SK-N-SH treated with all-trans-retinoic acid at 6 μM for 48 hours (cell line): ENCODE results near the gene COL8A2.

Source experiments
- ATAC-seq: fragments of 200-7000 bp; cut with Tn5 transposase; 3 replicates; pipeline ENCODE4 v1.9.1; 2020; ENCODE audit warnings: mild to moderate bottlenecking, moderate library complexity
- BACH2 ChIP-seq: fragments of 250-450 bp; sonication (Bioruptor Pico); IDR thresholded peaks from 2 replicates; pipeline ENCODE4 v1.9.0; 2021; ENCODE audit warnings: mild to moderate bottlenecking, borderline replicate concordance
- CREB5 ChIP-seq: fragments of 250-450 bp; sonication (Bioruptor Pico); IDR thresholded peaks from 2 replicates; pipeline ENCODE4 v1.5.1; 2020; ENCODE audit warnings: low read depth, mild to moderate bottlenecking, moderate library complexity
- CSDC2 ChIP-seq: fragments of 250-450 bp; sonication (Bioruptor Pico); IDR thresholded peaks from 2 replicates; pipeline ENCODE4 v1.5.0; 2020; ENCODE audit warnings: mild to moderate bottlenecking, moderate library complexity
- CSRNP3 ChIP-seq: fragments of 250-450 bp; sonication (Bioruptor Pico); IDR thresholded peaks from 2 replicates; pipeline ENCODE4 v1.5.1; 2021; ENCODE audit warnings: mild to moderate bottlenecking, moderate library complexity
- ESRRG ChIP-seq: fragments of 250-450 bp; sonication (Bioruptor Pico); IDR thresholded peaks from 2 replicates; pipeline ENCODE4 v1.6.1; 2021; ENCODE audit warnings: mild to moderate bottlenecking
- GLIS3 ChIP-seq: fragments of 250-450 bp; sonication (Bioruptor Pico); IDR thresholded peaks from 2 replicates; pipeline ENCODE4 v1.5.0; 2020; ENCODE audit warnings: mild to moderate bottlenecking, moderate library complexity
- ISL1 ChIP-seq: fragments of 250-450 bp; sonication (Bioruptor Pico); IDR thresholded peaks from 2 replicates; pipeline ENCODE4 v2.1.2; 2022; ENCODE audit warnings: mild to moderate bottlenecking, moderate library complexity
- OSR1 ChIP-seq: fragments of 250-450 bp; sonication (Bioruptor Pico); IDR thresholded peaks from 2 replicates; pipeline ENCODE4 v1.8.0; 2022; ENCODE audit warnings: moderate library complexity, mild to moderate bottlenecking, inconsistent platforms
- PATZ1 ChIP-seq: fragments of 250-450 bp; sonication (Bioruptor Pico); IDR thresholded peaks from 2 replicates; pipeline ENCODE4 v1.8.0; 2020; ENCODE audit warnings: mild to moderate bottlenecking, moderate library complexity, borderline replicate concordance
- POU6F1 ChIP-seq: fragments of 250-450 bp; sonication (Bioruptor Pico); IDR thresholded peaks from 2 replicates; pipeline ENCODE4 v1.8.0; 2021; ENCODE audit warnings: low read depth, mild to moderate bottlenecking, moderate library complexity, borderline replicate concordance
- PPARA ChIP-seq: fragments of 250-450 bp; sonication (Bioruptor Pico); IDR thresholded peaks from 2 replicates; pipeline ENCODE4 v1.5.0; 2020; ENCODE audit warnings: mild to moderate bottlenecking, borderline replicate concordance
- RARB ChIP-seq: fragments of 250-450 bp; sonication (Bioruptor Pico); IDR thresholded peaks from 2 replicates; pipeline ENCODE4 v1.8.0; 2021; ENCODE audit warnings: mild to moderate bottlenecking, moderate library complexity
- TSHZ2 ChIP-seq: fragments of 250-450 bp; sonication (Bioruptor Pico); IDR thresholded peaks from 2 replicates; pipeline ENCODE4 v1.5.0; 2020; ENCODE audit warnings: mild to moderate bottlenecking, moderate library complexity
- ZC3H10 ChIP-seq: fragments of 250-450 bp; sonication (Bioruptor Pico); IDR thresholded peaks from 2 replicates; pipeline ENCODE4 v1.5.1; 2021; ENCODE audit warnings: mild to moderate bottlenecking, moderate library complexity
- ZFP30 ChIP-seq: fragments of 450-650 bp; formaldehyde crosslinking; IDR thresholded peaks from 2 replicates; pipeline ENCODE4 v1.5.0; 2022; ENCODE audit warnings: mild to moderate bottlenecking, moderate library complexity
- ZNF565 ChIP-seq: fragments of 450-650 bp; formaldehyde crosslinking; conservative IDR thresholded peaks from 2 replicates; pipeline ENCODE4 v1.5.0; 2020; ENCODE audit warnings: low read depth, mild to moderate bottlenecking, moderate library complexity
- ZNF70 ChIP-seq: fragments of 450-650 bp; formaldehyde crosslinking; IDR thresholded peaks from 2 replicates; pipeline ENCODE4 v1.5.0; 2020; ENCODE audit warnings: mild to moderate bottlenecking, moderate library complexity

The COL8A2 gene

GRCh38 chr1:36154335-36154734 is 29.3 kb upstream of the COL8A2 start:
- no peak for TF ChIP-seq POU6F1
- no peak for TF ChIP-seq ZFP30
- TF ChIP-seq ZNF70 (CRISPR knock-in tag) = no peak
- TF ChIP-seq PPARA (CRISPR knock-in tag) = no peak
- TF ChIP-seq RARB (CRISPR knock-in tag) = no peak
- TF ChIP-seq CSDC2 = no peak
- TF ChIP-seq CREB5 (CRISPR knock-in tag) = no peak
- TF ChIP-seq OSR1 = no peak
- TF ChIP-seq BACH2 (CRISPR knock-in tag) = no peak
- TF ChIP-seq ZNF565 (CRISPR knock-in tag) = no peak
- no peak for TF ChIP-seq TSHZ2 (CRISPR knock-in tag)
- TF ChIP-seq PATZ1 = no peak
- TF ChIP-seq, all 23 proteins: peak for 0

GRCh38 chr1:36153476-36153875 is 28.5 kb upstream of the COL8A2 start:
- ATAC-seq = no peak
- no peak for TF ChIP-seq GLIS3
- no peak for TF ChIP-seq ZNF70 (CRISPR knock-in tag)
- no peak for TF ChIP-seq ZNF565 (CRISPR knock-in tag)
- no peak for TF ChIP-seq TSHZ2 (CRISPR knock-in tag)
- no peak for TF ChIP-seq ISL1 (CRISPR knock-in tag)
- TF ChIP-seq ESRRG (CRISPR knock-in tag) = no peak
- no peak for TF ChIP-seq OSR1
- no peak for TF ChIP-seq CSRNP3 (CRISPR knock-in tag)

More at GRCh38 chr1:36154335-36154734, 29.3 kb upstream of the COL8A2 start:
- ATAC-seq = no peak

GRCh38 chr1:36151845-36152203 is 26.8 kb upstream of the COL8A2 start:
- TF ChIP-seq BACH2 (CRISPR knock-in tag) (no peak), CSRNP3 (CRISPR knock-in tag) (no peak), OSR1 (no peak), PPARA (CRISPR knock-in tag) (no peak), CSDC2 (no peak), ZC3H10 (CRISPR knock-in tag) (no peak), CREB5 (CRISPR knock-in tag) (no peak)
- TF ChIP-seq, all 23 proteins: peak for 0
- ATAC-seq = no peak
